Activated naive CD4-positive, alpha-beta T cell treated with anti-CD3 and anti-CD28 coated beads, Interleukin-2, amount 50 U/mL, for 24 hours (primary cell): Measurements from ENCODE around the gene KDM3A.

Source experiments
- H3K27ac Mint-ChIP-seq: one replicate; pipeline ENCODE4 v1.8.0; 2021; ENCODE audit warnings: mild to moderate bottlenecking, mixed read lengths
- H3K27me3 Mint-ChIP-seq: one replicate; pipeline ENCODE4 v1.8.0; 2021; ENCODE audit warnings: mixed read lengths
- H3K36me3 Mint-ChIP-seq: one replicate; pipeline ENCODE4 v1.8.0; 2021; ENCODE audit warnings: mixed read lengths
- H3K4me1 Mint-ChIP-seq: one replicate; pipeline ENCODE4 v1.8.0; 2021; ENCODE audit warnings: mixed read lengths
- H3K4me3 Mint-ChIP-seq: one replicate; pipeline ENCODE4 v1.8.0; 2021; ENCODE audit warnings: mild to moderate bottlenecking, mixed read lengths
- H3K9me3 Mint-ChIP-seq: one replicate; pipeline ENCODE4 v1.8.0; 2021; ENCODE audit warnings: mixed read lengths

KDM3A gene

DNA sequence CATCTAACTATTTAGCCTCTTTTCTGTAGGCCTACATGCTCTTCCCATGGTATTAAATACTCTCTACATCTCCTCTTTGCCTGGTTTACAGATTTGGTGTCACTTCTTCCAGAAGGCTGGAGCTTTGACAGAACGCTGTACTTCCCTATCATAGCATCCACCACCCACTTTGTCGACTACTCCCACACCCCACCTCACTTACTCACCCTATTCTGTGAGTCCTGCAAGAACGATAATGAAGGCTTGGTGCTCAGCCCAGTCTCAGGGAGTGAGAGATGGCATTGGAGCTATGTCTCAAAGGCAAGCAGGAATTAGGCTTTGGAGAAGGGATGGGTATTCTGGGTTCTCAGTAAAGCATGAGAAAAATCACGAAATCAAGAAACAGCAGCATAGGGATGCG, 20.3 kb upstream of the KDM3A start:
- H3K9me3 Mint-ChIP-seq = peaks cover 3% of the 10 kb centered on the region
- no peaks in the 10 kb centered on the region for H3K4me1 Mint-ChIP-seq
- H3K36me3 Mint-ChIP-seq = peaks cover 6% of the 10 kb centered on the region
- no peak overlapping the region for H3K27ac Mint-ChIP-seq
- peaks cover 6% of the 10 kb centered on the region for H3K27me3 Mint-ChIP-seq
- no peak overlapping the region for H3K4me3 Mint-ChIP-seq

GRCh38 chr2:86426271-86426670, 14.9 kb upstream of the KDM3A start:
- Mint-ChIP-seq H3K4me1 (no peaks in the 10 kb centered on the region), H3K4me3 (no peak overlapping the region), H3K27me3 (peaks cover 6% of the 10 kb centered on the region), H3K27ac (no peak overlapping the region), H3K9me3 (peaks cover 9% of the 10 kb centered on the region), H3K36me3 (peaks cover 6% of the 10 kb centered on the region)

GRCh38 chr2:86429335-86429734, 11.8 kb upstream of the KDM3A start:
- H3K4me3 Mint-ChIP-seq = no peak overlapping the region
- peaks cover 9% of the 10 kb centered on the region for H3K9me3 Mint-ChIP-seq
- no peaks in the 10 kb centered on the region for H3K36me3 Mint-ChIP-seq
- H3K4me1 Mint-ChIP-seq = no peaks in the 10 kb centered on the region
- no peaks in the 10 kb centered on the region for H3K27me3 Mint-ChIP-seq
- H3K27ac Mint-ChIP-seq = no peak overlapping the region

- Mint-ChIP-seq H3K9me3 (peaks cover 9% of the 10 kb centered on the region), H3K36me3 (no peaks in the 10 kb centered on the region), H3K4me3 (no peak overlapping the region), H3K27me3 (no peaks in the 10 kb centered on the region), H3K27ac (no peak overlapping the region), H3K4me1 (no peaks in the 10 kb centered on the region)
Measured at GRCh38 chr2:86430368-86430767, 10.8 kb upstream of the KDM3A start.

DNA sequence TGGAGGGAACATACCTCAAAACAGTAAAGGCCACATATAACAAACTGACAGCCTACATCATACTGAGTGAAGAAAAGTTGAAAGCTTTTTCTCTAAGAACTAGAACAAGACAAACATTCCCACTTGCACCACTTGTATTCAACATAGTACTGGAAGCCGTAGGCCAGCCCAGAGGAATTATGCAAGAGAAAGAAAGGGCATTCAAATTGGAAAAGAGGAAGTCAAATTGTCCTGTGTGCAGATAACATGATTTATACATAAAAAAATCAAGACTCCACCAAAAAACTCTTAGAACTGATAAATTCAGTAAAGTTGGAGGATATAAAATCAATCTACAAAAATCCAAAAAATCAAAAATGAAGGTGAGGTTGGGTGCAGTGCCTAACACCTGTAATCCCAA, 8.0 kb upstream of the KDM3A start:
- H3K27me3 Mint-ChIP-seq = no peaks in the 10 kb centered on the region
- H3K4me1 Mint-ChIP-seq = no peaks in the 10 kb centered on the region
- no peak overlapping the region for H3K27ac Mint-ChIP-seq
- peaks cover 1% of the 10 kb centered on the region for H3K36me3 Mint-ChIP-seq
- no peak overlapping the region for H3K4me3 Mint-ChIP-seq
- H3K9me3 Mint-ChIP-seq = peaks cover 20% of the 10 kb centered on the region

GRCh38 chr2:86434290-86434689, 6.9 kb upstream of the KDM3A start:
- H3K4me1 Mint-ChIP-seq = no peaks in the 10 kb centered on the region
- no peak overlapping the region for H3K27ac Mint-ChIP-seq
- H3K4me3 Mint-ChIP-seq = no peak overlapping the region
- H3K36me3 Mint-ChIP-seq = peaks cover 2% of the 10 kb centered on the region
- H3K27me3 Mint-ChIP-seq = no peaks in the 10 kb centered on the region
- H3K9me3 Mint-ChIP-seq = peaks cover 20% of the 10 kb centered on the region

- Mint-ChIP-seq H3K27me3 (no peaks in the 10 kb centered on the region), H3K9me3 (peaks cover 23% of the 10 kb centered on the region), H3K4me3 (no peak overlapping the region), H3K36me3 (peaks cover 9% of the 10 kb centered on the region), H3K27ac (no peak overlapping the region), H3K4me1 (peaks cover 5% of the 10 kb centered on the region)
Measured at GRCh38 chr2:86435531-86435930, 5.6 kb upstream of the KDM3A start.

- H3K36me3 Mint-ChIP-seq = peaks cover 10% of the 10 kb centered on the region
- peaks cover 6% of the 10 kb centered on the region for H3K4me1 Mint-ChIP-seq
- H3K9me3 Mint-ChIP-seq = peaks cover 22% of the 10 kb centered on the region
- H3K4me3 Mint-ChIP-seq = no peak overlapping the region
- no peaks in the 10 kb centered on the region for H3K27me3 Mint-ChIP-seq
- H3K27ac Mint-ChIP-seq = no peak overlapping the region
Measured at GRCh38 chr2:86436328-86436727, 4.8 kb upstream of the KDM3A start.

DNA sequence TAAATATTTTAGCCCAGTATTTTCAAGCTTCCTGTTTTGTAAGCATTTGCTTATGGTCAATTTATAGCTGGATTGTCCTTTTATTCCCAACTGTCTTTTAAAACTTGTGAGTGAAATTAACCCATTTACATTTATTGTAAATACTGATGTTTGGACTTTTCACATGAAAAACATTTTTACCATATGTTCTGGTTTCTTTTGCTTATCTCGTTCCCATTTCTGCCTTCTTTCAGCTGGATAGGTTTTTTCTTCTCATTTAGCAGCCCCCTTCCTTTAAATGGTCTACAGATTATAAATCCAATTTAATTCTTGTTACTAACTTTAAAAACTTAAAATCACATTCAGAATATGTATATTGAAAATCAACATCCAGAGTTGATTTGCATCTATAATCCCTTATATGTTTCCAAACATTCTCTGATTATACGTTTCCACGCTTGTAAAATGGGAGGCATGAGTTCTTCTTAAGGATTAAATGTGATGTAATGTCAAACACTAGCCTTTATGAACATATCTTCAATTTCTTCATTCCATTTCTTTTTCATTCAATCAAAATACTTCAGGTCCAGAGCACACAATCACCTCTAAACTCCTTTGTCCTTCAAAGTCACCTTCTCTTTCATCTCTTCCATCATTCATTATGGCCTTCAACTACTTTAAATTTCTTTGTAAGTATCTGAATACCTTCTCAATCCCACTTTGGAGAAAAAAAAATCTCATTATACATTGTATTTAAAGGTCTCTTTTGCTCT, 1.1 kb upstream of the KDM3A start:
- Mint-ChIP-seq H3K27me3 (no peaks in the 10 kb centered on the region), H3K4me1 (peaks cover 36% of the 10 kb centered on the region), H3K4me3 (peak overlapping the region; percentile 97), H3K27ac (peak overlapping the region; percentile 97), H3K36me3 (peaks cover 16% of the 10 kb centered on the region), H3K9me3 (peaks cover 19% of the 10 kb centered on the region)

- Mint-ChIP-seq H3K36me3 (peaks cover 19% of the 10 kb centered on the region), H3K4me3 (peak overlapping the region; percentile 97), H3K27me3 (no peaks in the 10 kb centered on the region), H3K27ac (peak overlapping the region; percentile 97), H3K9me3 (peaks cover 17% of the 10 kb centered on the region), H3K4me1 (peaks cover 50% of the 10 kb centered on the region)
Measured at GRCh38 chr2:86441392-86441881, 266 bp downstream of the KDM3A start.

GRCh38 chr2:86441882-86442641, 891 bp downstream of the KDM3A start:
- peak overlapping the region; percentile 97 for H3K4me3 Mint-ChIP-seq
- no peaks in the 10 kb centered on the region for H3K27me3 Mint-ChIP-seq
- H3K4me1 Mint-ChIP-seq = peaks cover 55% of the 10 kb centered on the region
- peak overlapping the region; percentile 96 for H3K27ac Mint-ChIP-seq
- H3K9me3 Mint-ChIP-seq = peaks cover 13% of the 10 kb centered on the region
- peaks cover 19% of the 10 kb centered on the region for H3K36me3 Mint-ChIP-seq

DNA sequence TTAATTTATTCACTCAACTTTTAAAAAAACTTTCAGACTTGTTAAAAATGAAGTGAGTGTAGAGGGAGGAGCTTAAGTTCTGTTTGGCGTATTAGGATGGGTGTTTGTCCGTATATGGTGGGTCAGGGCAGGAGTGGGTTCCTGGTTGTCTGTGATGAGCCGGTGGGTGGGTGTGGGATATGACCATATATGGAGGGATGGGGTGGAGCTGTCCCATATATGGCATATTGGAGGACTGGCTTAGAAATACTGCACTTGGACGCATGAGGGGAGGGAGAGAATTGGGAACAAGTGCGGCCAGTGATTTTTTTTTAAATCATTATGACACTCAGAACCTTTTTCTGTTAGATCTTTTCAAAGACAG, 1.5 kb downstream of the KDM3A start:
- H3K4me3 Mint-ChIP-seq = peak overlapping the region; percentile 97
- H3K27ac Mint-ChIP-seq = peak overlapping the region; percentile 96
- peaks cover 60% of the 10 kb centered on the region for H3K4me1 Mint-ChIP-seq
- H3K36me3 Mint-ChIP-seq = peaks cover 18% of the 10 kb centered on the region
- H3K27me3 Mint-ChIP-seq = no peaks in the 10 kb centered on the region
- peaks cover 9% of the 10 kb centered on the region for H3K9me3 Mint-ChIP-seq

DNA sequence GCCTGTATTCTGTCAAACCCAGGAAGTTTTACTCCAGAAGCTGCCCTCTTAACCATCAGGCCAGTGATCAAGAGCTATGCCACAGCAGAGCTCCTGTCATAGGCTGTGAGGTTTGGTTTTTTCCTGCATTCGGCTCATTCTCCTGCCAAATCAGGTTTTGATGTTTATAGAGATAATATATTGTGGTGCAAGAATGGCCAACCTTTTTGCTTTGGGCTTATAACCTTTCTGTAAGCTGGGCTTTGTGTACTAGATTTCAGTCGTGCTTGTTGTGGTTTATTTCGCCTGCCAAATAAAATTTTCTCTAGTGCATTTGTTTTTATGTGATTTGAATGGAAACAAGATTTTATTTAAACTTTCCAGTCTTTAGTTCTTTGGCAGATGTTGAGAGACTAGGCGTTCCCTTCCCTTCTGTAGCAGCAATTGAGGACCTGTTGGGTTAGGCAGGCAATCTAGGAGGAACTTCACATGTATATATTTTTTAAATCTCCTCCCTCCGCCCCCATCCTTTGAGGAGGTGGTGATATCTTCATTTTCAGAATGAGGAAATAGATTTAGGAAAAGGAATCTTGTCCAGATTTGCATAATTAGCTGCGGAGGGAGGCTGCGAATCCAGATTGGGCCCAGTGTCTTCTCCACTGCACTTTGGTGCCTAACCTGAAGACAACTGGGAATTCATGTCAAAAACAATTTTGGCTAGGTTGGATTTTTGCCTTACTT, 2.6 kb downstream of the KDM3A start:
- no peaks in the 10 kb centered on the region for H3K27me3 Mint-ChIP-seq
- peak overlapping the region; percentile 97 for H3K4me3 Mint-ChIP-seq
- H3K36me3 Mint-ChIP-seq = peaks cover 28% of the 10 kb centered on the region
- peaks cover 8% of the 10 kb centered on the region for H3K9me3 Mint-ChIP-seq
- H3K4me1 Mint-ChIP-seq = peaks cover 72% of the 10 kb centered on the region
- H3K27ac Mint-ChIP-seq = peak overlapping the region; percentile 69

DNA sequence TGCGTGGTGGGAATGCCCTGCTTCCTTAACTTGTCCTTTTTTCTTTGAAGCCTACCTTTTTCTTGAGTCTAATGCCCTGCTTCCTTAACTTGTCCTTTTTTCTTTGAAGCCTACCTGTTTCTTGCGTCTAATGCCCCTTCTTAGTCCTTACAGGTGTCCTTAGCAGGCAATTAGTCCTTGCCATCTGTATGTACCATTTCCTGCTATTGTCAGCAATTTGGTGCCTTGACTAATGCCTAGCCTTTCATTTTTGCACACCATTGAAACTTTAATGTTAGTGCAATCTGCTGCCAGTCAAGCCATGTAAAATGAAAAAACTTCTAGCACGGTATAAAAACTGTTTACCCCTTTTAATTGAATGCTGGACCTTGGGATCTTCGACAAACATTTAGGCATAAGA, 4.3 kb downstream of the KDM3A start:
- H3K27ac Mint-ChIP-seq = peak overlapping the region; percentile 76
- H3K9me3 Mint-ChIP-seq = peaks cover 3% of the 10 kb centered on the region
- H3K27me3 Mint-ChIP-seq = no peaks in the 10 kb centered on the region
- H3K4me3 Mint-ChIP-seq = peak overlapping the region; percentile 54
- H3K36me3 Mint-ChIP-seq = peaks cover 28% of the 10 kb centered on the region
- H3K4me1 Mint-ChIP-seq = peaks cover 84% of the 10 kb centered on the region

GRCh38 chr2:86446060-86446459, 4.9 kb downstream of the KDM3A start:
- H3K36me3 Mint-ChIP-seq = peaks cover 30% of the 10 kb centered on the region
- peak overlapping the region; percentile 76 for H3K27ac Mint-ChIP-seq
- H3K9me3 Mint-ChIP-seq = no peaks in the 10 kb centered on the region
- H3K4me1 Mint-ChIP-seq = peaks cover 87% of the 10 kb centered on the region
- H3K4me3 Mint-ChIP-seq = peak overlapping the region; percentile 24
- H3K27me3 Mint-ChIP-seq = no peaks in the 10 kb centered on the region

GRCh38 chr2:86453836-86454235, 12.7 kb downstream of the KDM3A start:
- Mint-ChIP-seq H3K27ac (no peak overlapping the region), H3K27me3 (no peaks in the 10 kb centered on the region), H3K36me3 (peaks cover 33% of the 10 kb centered on the region), H3K4me1 (peaks cover 51% of the 10 kb centered on the region), H3K9me3 (no peaks in the 10 kb centered on the region), H3K4me3 (no peak overlapping the region)
